ENCODE measurements around the gene YJEFN3.
A peak's percentile ranks its signal among the peaks of the same experiment; 100 is the strongest.

YJEFN3 gene, protein sequence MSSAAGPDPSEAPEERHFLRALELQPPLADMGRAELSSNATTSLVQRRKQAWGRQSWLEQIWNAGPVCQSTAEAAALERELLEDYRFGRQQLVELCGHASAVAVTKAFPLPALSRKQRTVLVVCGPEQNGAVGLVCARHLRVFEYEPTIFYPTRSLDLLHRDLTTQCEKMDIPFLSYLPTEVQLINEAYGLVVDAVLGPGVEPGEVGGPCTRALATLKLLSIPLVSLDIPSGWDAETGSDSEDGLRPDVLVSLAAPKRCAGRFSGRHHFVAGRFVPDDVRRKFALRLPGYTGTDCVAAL

DNA sequence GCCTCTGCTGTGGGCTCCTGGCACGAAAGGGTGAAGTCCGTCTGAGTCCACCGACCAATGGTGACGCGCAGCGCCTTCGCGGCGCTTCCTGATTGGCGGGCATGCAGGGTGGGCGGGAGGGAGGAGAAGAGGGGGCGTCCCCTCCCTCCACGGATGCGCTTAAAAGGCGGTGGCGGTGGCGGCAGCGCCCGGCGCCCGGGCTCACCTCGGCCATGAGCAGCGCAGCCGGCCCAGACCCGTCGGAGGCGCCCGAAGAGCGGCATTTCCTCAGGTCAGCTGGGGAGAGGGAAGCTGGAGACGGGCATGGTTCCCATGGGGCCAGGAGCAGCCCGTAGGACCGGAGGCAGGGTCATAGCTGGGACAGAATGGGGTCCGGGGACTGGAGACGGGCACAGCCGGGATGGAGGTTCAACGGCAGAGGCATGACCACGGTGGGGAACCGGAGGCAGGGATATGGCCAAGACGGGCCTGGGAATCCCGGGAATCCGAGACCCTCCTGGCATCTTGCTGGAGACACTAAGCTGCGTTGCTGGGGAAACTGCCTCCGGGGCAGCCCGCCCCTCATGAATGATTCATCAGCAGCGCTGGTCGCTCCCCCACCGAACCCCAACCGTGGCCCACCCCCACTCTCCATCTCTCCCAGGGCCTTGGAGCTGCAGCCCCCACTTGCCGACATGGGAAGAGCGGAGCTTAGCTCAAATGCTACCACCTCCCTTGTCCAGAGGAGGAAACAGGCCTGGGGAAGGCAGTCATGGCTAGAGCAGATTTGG, at the start of gene YJEFN3:
YJEFN3 (plus strand) TSS at position 191 of the 770 bp plus-strand sequence; CDS start at position 213, 22 bp downstream.
- no peak for DNase-seq (ENCODE audit: low read depth in 2 of 2)

DNA sequence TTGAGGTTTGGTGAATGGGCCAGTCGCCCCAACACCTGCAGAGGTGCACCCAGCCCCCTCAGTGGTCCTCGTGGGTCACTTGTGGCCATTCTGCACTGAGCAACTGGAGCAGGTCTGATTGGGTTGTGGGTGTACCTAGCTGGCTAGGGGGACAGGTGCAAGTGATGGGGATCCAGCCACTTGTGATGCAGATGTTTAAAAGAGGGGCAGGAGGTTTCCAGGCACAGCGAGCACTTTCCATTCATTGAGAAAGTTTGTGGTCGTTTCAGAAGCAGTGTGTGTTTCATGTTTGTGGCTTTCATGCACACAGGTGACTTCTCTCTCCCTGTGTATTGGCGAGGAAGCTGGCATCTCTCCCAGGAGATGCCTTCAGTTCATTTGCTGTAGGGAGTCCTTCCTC, 48.0 kb upstream of the YJEFN3 start:
- no peak for DNase-seq (ENCODE audit: low read depth in 2 of 2)

DNA sequence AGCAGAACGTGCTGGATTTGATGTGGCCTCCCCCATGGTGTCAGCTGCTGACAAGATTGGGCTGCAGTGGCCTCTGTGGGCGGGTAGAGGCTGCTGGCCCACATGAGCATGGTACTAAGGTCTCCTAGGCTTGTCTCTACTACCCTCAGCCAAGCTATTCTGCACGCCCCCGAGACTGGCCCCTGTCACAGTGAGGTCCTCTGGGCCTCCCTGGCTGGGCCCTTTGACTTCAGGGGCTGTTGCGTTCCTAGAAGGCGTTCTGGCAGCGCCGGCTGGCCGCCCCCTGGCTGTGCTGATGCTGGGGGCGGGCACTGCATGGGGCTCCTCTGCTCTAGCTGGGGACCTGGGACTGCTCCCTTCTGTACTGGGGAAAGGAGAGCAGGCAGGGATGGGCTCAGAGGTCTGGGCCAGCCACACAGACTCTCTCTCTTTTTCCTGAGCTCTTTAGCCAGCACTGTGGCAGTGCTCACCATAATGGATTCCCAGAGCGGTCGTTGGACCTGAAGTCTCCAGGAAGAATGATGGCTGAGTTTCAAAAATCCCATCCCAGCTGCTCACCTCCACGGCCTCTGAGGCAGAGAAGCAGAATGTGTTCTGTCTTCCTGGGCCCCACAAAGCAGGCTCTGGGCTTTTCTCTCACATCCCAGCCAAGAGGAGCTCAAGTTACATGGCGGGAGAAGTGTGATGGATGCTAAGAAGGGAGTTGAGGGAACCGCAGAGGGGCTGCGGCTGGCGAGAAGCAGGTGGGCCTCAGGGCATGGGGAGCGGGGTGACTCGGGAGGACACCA, 45.7 kb upstream of the YJEFN3 start:
- no peak for DNase-seq (ENCODE audit: low read depth in 2 of 2)

DNA sequence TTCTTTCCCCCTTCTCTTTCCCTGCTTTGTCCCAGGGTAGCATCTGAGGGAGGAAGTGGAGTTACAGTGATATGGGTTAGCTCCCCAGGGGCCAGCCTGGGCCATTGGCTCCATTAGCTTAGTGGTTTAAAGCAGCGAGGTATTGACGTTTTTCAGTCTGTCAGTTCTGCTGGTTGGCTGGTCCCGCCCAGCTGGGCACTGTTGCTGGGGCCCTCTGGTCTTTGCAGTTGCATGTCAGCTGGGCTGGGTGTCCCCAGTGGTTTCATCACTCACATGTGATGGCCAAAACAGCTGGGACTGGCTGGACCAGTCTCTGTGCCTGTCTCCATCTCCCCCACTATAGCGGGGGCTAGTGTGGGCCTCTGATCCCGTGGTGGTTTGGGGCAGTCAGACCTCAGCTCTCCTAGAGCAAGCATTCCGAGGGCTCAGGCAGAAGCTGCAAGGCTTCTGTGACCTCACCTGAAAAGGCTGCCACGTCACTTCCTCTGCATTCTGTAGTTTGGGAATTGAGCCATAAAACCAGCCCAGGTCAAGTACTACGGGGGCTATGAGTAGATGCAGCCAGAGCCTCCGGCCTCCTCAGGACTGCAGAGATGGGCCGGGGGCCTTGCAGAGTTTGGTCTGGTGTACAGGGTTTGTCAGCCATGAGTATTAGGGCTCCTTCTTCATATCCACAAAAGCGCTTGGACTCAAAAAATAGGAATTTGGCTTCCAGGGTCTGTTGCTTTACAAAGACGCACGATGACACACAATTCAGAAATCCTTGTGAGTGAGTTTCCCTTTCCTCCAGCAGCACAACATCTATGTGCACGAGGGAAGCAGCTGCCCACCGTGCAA, 43.3 kb upstream of the YJEFN3 start:
- DNase-seq (ENCODE audit: low read depth in 2 of 2): no peak

DNA sequence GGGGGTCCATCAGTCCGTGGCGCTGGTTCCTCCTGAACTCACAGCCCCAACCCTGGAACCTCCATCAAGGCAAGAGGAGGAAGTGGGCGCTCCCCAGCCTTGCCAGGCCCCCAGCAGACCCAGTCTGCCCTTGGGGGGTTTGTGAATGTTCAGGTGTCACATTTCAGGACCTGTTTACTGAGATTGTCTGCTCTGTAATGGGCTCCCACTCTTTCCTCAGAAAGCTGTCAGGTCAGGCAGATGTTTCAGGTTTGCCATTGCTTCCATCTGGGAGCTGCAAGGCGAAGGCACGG, 42.8 kb upstream of the YJEFN3 start:
- DNase-seq (ENCODE audit: low read depth in 2 of 2): no peak

DNA sequence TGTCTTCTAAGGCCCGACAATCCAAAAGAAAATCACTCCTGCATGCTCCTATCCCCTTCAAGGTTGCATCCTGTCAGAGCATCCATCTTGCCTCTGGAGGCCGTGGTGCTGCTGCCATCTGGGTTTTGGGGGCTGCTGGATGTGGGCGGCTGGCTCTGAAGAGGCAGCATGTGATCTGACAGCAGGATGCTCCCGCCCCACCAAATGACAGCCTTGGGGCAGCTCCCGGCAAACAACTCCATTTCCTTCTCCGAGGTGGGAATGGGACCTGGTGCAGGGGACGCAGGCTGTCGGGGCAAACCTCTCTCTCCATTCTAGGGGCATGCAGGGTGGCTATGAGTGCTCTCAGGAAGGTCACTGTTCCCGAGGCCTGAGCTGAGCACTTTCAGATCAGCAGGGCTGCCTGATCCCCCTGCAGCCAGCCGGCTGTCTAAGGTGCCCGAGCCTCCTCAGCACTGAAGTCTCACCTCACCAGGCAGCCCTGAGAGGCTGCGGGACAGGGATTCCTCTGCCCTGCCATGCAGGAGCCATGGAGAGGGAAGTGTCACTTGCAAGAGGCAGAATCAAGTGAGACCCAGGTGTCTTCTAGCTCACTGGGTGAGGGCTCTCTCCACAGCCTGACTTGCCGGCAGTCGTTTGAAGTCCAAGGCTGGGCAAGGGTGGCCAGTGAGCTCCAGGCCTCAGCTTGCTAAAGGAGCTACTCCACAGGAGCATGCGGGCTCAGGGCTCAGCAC, 42.2 kb upstream of the YJEFN3 start:
- DNase-seq (ENCODE audit: low read depth in 2 of 2): no peak

DNA sequence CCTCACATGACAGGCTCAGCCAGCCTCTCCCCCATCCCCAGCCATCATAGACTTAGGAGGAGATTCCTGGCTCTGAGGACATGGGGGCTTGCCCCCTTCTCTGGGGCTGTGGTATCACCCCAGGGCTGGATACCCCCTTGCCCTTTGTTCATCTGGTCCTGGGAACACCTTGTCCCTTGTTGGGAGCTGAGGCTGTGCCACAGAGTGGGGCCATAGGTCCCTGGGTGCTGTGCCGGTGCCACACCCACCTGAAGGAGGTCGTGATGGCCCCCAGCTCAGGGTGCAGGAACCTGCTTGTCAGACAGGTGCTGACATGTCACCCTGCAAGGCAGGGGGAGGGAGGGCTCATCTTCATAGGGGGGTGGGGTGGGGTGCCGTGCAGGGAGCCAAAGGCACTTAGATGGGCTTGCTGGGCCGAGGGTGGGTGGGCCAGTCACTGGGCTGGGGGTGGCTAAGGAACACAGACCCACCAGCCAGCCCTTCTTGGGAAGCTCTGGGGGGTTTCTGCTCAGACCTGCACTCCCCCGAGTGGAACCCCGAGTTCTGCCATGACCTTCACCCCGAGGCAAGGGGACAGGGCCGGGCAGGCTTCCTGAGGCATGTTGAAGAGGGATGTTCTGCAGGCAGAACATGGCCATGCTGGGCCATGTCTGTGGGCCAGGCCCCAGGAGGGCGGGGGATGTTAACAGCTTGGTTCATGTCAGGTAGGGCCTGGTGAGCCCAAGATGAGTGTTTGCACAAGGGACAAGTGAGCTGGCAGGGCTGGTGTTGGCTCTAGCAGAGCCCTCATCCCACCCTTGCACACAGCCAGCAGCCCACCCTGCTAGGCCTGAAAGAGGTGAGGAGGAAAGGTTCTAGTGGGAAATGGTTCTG, 41.4 kb upstream of the YJEFN3 start:
- DNase-seq (ENCODE audit: low read depth in 2 of 2): no peak

DNA sequence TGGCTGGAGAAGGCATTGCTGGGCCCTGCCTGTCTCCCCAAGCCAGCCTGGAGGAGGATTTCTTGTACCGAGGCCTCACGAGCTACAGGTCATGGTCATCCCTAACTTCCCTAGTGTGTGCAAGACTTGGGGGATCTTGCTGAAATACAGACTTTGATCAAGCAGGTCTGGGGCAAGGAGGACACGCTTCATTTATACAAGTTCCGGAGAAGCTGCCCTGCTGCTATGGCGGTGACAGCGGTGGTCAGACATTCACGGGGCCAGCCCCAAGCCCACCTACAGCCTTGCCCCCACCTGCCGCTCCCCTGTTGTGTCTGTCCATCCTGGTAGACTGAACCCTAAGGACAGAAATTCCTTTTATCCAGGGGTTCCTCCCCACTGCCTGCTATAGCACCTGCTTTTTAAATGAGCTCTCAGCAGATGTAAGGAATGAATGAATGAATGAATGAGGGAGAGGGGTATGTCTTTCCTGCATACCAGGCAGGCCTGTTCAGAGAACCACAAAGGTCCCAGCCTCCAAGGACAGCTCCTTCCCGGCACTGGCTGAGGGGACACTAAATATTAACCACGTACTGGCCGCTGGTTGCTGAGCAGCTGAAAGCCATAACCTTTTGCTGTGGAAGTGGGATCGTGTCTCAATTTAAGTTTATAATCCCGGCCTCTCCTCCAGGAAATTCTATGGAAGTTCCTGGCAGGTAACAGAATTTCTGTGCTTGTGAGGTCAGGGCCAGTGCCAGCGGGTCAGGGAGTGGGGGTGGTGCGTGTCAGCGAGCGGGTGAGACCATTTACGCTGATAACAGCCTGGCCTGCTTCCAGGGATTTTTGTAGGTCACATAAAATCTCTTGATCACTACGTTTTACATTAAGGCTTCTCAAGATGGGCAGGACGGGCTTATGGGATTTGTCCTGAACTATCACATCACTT, 40.5 kb upstream of the YJEFN3 start:
- DNase-seq (ENCODE audit: low read depth in 2 of 2): no peak

DNA sequence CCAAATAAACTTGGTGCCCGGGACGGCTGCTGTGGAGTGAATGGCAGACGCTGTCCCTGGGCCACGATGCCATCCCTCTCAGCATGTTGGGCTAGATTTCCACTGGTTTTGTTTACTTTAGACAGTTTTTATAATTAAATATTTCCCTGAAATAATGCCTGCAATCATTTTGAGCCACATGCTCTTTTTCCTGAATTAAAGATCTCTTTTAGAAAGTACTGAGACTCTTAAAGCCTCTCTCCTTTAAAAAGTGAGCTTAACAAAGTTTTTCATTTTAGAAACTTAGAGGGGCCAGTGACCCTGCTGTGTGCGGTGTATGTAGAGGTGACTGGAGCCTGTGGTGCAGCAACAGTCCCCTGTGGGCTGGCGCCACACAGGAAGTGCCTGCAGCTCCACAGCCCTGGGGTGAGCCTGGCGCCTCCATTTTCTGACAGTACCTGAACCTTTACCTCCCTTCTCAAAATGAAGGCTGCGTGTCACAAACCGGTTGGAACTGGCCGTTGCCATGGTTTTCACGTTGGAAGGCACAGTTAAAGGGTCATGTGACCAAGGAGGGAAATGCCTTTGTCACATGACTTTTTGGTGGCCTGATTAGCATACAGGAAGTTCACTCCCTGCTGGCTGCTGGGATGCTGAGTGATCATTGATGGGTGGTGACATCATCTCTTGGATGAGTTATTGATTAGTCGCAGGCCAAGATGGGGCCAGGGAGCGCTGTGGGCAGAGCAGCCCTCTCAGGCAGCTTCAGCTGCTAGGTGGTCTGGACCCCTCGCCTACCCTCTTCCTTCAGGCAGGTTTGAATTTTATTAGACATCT, 39.6 kb upstream of the YJEFN3 start:
- DNase-seq (ENCODE audit: low read depth in 2 of 2): peak; percentile 91 to 94

DNA sequence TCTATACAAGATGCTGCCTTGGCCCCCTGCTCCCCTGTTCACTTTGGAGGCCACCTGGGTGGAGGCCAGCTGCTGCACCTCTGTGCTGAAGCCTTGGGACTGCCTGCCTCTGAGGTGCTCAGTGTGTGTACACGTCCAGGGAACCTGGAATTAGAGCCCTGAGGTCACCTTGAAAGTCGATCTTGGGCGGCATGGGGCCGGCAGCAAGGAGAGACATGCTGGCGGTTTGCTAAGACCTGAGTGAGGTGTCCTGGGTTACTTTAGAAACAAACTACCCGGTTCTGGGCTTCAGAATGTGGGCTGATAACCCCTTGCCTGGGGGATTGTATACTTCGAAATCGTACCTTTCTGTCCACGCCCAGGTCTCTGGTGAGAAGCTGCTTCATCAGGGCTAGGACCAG, 38.9 kb upstream of the YJEFN3 start:
- no peak for DNase-seq (ENCODE audit: low read depth in 2 of 2)

DNA sequence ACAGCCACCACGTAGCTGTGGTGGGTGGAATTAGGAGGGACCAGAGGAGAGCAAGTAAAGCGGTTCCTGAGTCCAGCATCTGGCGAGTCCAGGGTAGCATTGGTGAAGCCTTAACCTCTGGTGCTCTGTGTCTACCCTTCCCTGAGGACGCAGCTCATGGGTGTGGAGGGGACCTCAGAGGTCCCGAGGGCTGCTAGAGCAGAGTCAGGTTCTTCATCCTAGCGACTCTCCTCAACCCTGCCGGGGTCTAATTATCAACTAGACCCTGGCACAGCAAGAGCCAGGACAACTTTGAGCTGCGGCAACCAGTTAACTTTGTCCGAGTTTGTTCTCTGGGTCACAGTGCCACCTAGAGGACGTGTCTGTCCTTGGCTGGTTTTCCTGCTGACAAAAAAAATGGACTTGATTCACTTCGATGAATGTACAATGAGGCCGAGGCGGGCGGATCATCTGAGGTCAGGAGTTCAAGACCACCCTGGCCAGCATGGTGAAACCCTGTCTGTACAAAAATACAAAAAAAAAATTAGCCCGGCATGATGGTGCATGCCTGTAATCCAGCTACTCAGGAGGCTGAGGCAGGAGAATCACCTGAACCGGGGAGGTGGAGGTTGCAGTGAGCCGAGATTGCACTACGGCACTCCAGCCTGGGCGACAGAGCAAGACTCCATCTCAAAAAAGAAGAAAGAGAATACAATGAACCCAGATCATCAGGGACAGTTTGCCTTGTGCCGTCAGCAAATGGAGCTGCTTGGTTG, 38.3 kb upstream of the YJEFN3 start:
- DNase-seq (ENCODE audit: low read depth in 2 of 2): peak; percentile 50 to 52

DNA sequence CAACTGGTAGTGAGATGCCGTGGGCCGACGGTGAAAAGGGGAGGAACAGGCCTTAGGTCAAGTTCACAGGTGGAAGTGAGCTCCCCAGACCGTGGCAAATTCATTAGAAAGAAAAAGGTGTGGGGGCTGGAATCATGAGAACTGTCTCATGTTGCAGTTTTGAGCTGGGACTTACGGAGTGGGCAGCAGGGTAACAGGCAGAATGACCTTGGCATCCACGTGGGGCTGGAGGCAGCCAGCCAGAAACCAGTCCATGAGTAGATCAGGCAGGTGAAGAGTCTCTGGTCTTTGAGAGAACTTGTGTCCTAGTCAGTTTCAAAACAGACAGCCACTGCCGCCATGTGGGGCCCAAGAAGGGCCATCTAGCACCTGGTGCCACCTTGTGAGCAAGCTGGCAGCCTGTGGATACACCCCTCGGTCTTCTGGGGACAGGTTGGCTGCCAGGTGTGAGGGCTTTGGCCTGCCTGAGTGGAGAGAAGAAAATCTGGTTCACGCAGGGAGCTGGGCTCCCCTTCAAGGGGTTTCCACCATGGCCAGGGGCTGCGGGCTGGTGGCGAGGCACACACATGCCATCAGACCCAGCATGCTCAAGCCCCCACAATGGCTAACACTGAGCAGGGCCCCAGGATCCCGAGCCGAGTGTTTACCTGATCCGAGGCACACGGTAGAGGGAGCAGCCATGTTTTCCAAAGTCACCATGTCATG, 37.2 kb upstream of the YJEFN3 start:
- no peak for DNase-seq (ENCODE audit: low read depth in 2 of 2)

DNA sequence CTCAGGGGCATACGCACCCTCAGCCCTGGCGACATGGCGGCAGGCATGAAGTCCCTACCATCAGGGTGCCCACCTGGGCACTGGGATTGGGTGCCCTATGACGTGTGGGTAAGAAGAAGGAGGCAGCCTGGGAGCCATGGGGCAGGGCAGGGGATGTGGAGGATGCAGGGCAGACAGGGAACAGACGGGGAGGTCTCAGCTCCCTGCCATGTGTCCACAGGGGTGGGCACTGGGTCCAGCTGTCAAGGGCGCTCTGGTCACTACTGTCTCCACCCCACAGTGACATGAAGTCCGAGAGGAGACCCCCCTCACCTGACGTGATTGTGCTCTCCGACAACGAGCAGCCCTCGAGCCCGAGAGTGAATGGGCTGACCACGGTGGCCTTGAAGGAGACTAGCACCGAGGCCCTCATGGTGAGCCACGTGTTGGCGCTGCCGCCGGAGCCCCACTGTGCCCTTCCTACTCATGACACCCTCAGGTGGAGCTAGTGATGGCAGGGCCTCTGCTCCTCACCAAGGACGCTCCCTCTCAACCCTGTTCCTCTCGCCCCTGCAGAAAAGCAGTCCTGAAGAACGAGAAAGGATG, 36.6 kb upstream of the YJEFN3 start:
- DNase-seq (ENCODE audit: low read depth in 2 of 2): no peak

DNA sequence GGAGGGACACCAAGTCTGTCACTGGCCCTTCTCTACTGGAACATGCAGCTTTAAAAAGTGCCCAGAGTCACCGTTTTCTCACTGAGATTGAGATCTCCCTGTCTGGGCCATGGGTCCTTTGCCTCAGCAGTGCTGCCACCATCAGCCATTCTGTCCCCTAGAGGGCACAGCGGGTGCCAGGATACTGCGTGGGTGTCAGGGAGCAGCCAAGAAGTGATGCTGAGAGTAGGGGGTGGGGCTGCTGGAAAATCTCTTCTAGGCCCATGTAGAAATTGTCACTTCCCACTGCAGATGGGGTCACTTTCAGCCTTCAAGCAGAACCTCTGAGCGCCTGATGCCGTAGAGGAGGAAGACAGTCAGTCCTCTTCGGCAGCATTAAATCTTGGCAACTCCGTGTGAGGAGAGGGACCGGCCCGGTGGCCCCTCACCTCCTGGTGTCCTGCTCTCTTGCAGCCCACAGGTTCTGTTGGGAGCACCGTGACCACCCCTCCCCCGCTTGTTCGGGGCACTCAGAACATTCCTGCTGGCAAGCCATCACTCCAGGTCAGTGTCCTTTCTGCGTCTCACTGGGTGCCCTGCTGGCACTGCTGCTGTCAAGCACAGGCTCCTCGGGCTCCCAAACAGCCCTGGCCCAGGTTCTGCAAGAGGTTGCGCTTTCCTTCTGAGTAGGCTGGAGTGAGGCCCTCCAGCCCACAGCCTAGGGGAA, 34.7 kb upstream of the YJEFN3 start:
- DNase-seq (ENCODE audit: low read depth in 2 of 2): no peak

All from fibroblast of skin of left biceps (primary cell).